Astrocyte of the cerebellum (primary cell): ENCODE data around the gene SMAGP.

ENCODE experiments used
- DNase-seq: peaks from one replicate; pipeline ENCODE4 v3.0.0-alpha.2; 2011; ENCODE audit warnings: low read depth
- H3K4me3 ChIP-seq: 2 replicates; pipeline ENCODE4 v1.5.1; 2011; ENCODE audit warnings: mild to moderate bottlenecking, low read depth, low read length, moderate library complexity
- in situ Hi-C: cut with HindIII; loops from 2 replicates; pipeline ENCODE4 v1.10.0; 2017; ENCODE audit warnings: low sequenced_read_pairs
- TF ChIP-seq, protein P1 (sequence below): IDR thresholded peaks from 2 replicates; pipeline ENCODE4 v1.5.1; 2012; ENCODE audit warnings: low read length, low read depth, moderate library complexity, mild to moderate bottlenecking; ENCODE audit errors: missing control alignments

Gene SMAGP

GRCh38 chr12:51254536-51254935 is 15.7 kb downstream of the SMAGP start:
- in situ Hi-C loops: no loop called here

GRCh38 chr12:51253276-51253675 is 16.9 kb downstream of the SMAGP start:
- H3K4me3 ChIP-seq: no peak overlapping the region
- TF ChIP-seq, protein P1, sequence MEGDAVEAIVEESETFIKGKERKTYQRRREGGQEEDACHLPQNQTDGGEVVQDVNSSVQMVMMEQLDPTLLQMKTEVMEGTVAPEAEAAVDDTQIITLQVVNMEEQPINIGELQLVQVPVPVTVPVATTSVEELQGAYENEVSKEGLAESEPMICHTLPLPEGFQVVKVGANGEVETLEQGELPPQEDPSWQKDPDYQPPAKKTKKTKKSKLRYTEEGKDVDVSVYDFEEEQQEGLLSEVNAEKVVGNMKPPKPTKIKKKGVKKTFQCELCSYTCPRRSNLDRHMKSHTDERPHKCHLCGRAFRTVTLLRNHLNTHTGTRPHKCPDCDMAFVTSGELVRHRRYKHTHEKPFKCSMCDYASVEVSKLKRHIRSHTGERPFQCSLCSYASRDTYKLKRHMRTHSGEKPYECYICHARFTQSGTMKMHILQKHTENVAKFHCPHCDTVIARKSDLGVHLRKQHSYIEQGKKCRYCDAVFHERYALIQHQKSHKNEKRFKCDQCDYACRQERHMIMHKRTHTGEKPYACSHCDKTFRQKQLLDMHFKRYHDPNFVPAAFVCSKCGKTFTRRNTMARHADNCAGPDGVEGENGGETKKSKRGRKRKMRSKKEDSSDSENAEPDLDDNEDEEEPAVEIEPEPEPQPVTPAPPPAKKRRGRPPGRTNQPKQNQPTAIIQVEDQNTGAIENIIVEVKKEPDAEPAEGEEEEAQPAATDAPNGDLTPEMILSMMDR: no peak
- no peak for DNase-seq
- in situ Hi-C loops: no loop called here

More at GRCh38 chr12:51254536-51254935, 15.7 kb downstream of the SMAGP start:
- TF ChIP-seq, protein P1: no peak
- no peak for DNase-seq
- H3K4me3 ChIP-seq: no peak overlapping the region

GRCh38 chr12:51247523-51248206 is 22.6 kb downstream of the SMAGP start:
- no peak overlapping the region for H3K4me3 ChIP-seq
- TF ChIP-seq, protein P1: no peak
- DNase-seq: no peak
- in situ Hi-C loops: no loop called here

DNA sequence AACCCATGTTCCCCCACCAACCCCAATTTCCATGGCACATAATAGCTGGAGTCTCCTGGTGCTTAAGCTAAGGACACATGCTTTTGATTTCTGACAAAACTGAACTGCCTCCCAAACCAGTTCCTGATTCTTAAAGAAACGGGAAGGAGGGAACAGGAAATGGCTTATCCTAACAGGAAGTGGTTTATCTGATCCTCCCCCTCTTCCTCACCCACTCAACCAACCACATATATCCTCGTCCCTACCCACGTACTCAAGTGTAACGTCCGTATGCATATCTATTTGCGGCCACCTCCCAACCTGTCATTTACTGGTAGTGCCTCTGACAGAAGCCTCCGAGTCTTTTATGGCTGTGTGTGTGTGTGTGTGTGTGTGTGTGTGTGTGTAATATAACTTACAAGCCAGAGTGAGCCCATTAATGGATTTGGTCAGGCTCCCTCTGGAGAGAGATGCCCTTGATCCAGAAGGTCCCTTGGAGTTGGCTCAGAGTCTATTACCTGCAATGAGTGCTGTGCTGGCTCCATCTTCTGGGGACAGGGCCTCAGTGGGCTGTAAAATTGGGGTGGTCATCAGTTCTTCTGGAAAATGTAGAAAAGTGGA is 23.9 kb downstream of the SMAGP start:
- H3K4me3 ChIP-seq: no peak overlapping the region
- no peak for DNase-seq
- in situ Hi-C loops: no loop called here
- TF ChIP-seq, protein P1: peak; percentile 10

- in situ Hi-C loops: no loop called here
- TF ChIP-seq, protein P1: no peak
- DNase-seq: no peak
- H3K4me3 ChIP-seq: no peak overlapping the region
These were observed 24.6 kb downstream of the SMAGP start for GRCh38 chr12:51245476-51246253.

DNA sequence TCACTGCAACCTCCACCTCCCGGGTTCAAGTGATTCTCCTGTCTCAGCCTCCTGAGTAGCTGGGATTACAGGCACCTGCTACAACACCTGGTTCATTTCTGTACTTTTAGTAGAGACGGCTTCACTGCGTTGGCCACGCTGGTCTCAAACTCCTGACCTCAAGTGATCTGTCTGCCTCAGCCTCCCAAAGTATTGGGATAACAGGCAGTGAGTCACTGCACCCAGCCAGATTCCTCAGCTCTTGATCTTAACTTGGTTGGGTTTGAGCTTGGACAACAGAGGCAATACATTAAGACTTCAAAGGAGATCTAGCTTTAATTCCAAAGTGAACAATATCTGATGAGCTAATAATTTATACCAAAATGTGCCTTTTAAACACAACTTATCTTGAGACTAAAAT is 25.9 kb downstream of the SMAGP start:
- TF ChIP-seq, protein P1: no peak
- DNase-seq: no peak
- in situ Hi-C loops: no loop called here
- no peak overlapping the region for H3K4me3 ChIP-seq
